ENCODE results near the gene GALNT5.
A peak's percentile ranks its signal among the peaks of the same experiment; 100 is the strongest.
"Not testable (repeated sequence)": the region's sequence is repeated elsewhere in the genome, so short reads cannot be mapped to it uniquely, and the experiment has no call there.

GALNT5 gene

GRCh38 chr2:157257312-157258252, at the start of gene GALNT5:
GALNT5 (plus strand) TSS chr2:157257705; CDS start chr2:157258083, 378 bp downstream.
- DNase-seq (ENCODE audit: low read depth), result peak; percentile 31

- no peak for DNase-seq (ENCODE audit: low read depth)
These were observed 41.1 kb upstream of the GALNT5 start for GRCh38 chr2:157216286-157216965.

- DNase-seq (ENCODE audit: low read depth), result no peak
These were observed 40.1 kb upstream of the GALNT5 start for GRCh38 chr2:157217409-157217808.

- DNase-seq (ENCODE audit: low read depth), result no peak
These were observed 38.6 kb upstream of the GALNT5 start for GRCh38 chr2:157218911-157219310.

GRCh38 chr2:157220502-157220901, 37.0 kb upstream of the GALNT5 start:
- DNase-seq (ENCODE audit: low read depth), result no peak

GRCh38 chr2:157221394-157221988, 36.0 kb upstream of the GALNT5 start:
- no peak for DNase-seq (ENCODE audit: low read depth)

- no peak for DNase-seq (ENCODE audit: low read depth)
These were observed 33.8 kb upstream of the GALNT5 start for GRCh38 chr2:157223624-157224205.

GRCh38 chr2:157224448-157224847, 33.1 kb upstream of the GALNT5 start:
- DNase-seq (ENCODE audit: low read depth), result not testable (repeated sequence)

GRCh38 chr2:157227592-157227991, 29.9 kb upstream of the GALNT5 start:
- no peak for DNase-seq (ENCODE audit: low read depth)

GRCh38 chr2:157228946-157229345, 28.6 kb upstream of the GALNT5 start:
- DNase-seq (ENCODE audit: low read depth), result no peak

- DNase-seq (ENCODE audit: low read depth), result peak; percentile 69
These were observed 27.9 kb upstream of the GALNT5 start for GRCh38 chr2:157229572-157229971.

GRCh38 chr2:157231476-157231875, 26.0 kb upstream of the GALNT5 start:
- DNase-seq (ENCODE audit: low read depth), result peak; percentile 3

GRCh38 chr2:157233506-157233905, 24.0 kb upstream of the GALNT5 start:
- DNase-seq (ENCODE audit: low read depth), result peak; percentile 69

- DNase-seq (ENCODE audit: low read depth), result no peak
These were observed 21.1 kb upstream of the GALNT5 start for GRCh38 chr2:157236404-157236803.

- DNase-seq (ENCODE audit: low read depth), result no peak
These were observed 19.2 kb upstream of the GALNT5 start for GRCh38 chr2:157238296-157238695.

GRCh38 chr2:157244691-157245090, 12.8 kb upstream of the GALNT5 start:
- DNase-seq (ENCODE audit: low read depth), result no peak

GRCh38 chr2:157245144-157245840, 12.2 kb upstream of the GALNT5 start:
- no peak for DNase-seq (ENCODE audit: low read depth)

GRCh38 chr2:157245846-157246764, 11.4 kb upstream of the GALNT5 start:
- DNase-seq (ENCODE audit: low read depth), result peak; percentile 93

GRCh38 chr2:157246765-157247407, 10.6 kb upstream of the GALNT5 start:
- peak; percentile 71 for DNase-seq (ENCODE audit: low read depth)

GRCh38 chr2:157250836-157251235, 6.7 kb upstream of the GALNT5 start:
- DNase-seq (ENCODE audit: low read depth), result no peak

All from ELR (cell line).